ENCODE data around the gene LRRC25.
"Not testable (repeated sequence)": the region's sequence is repeated elsewhere in the genome, so short reads cannot be mapped to it uniquely, and the experiment has no call there.

LRRC25 gene

DNA sequence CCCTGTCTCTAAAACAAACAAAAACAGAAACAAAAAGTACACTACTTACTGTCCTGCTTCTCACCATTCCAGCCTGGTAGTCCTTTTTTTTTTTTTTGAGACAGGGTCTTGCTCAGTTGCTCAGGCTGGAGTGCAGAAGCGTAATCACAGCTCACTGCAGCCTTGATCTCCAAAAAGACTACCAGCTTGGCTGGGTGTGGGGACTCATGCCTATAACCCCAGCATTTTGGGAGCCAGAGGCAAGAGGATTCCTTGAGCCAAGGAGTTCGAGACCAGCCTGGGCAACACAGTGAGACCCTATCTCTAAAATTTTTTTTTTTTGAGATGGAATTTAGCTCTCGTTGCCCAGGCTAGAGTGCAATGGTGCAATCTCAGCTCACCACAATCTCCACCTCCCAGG, 16.6 kb downstream of the LRRC25 start:
- no peak for DNase-seq (ENCODE audit: low spot score)

- no peak for DNase-seq (ENCODE audit: low spot score)
Observed at GRCh38 chr19:18379803-18380747, 17.3 kb downstream of the LRRC25 start.

GRCh38 chr19:18377026-18377425, 20.4 kb downstream of the LRRC25 start:
- no peak for DNase-seq (ENCODE audit: low spot score)

DNA sequence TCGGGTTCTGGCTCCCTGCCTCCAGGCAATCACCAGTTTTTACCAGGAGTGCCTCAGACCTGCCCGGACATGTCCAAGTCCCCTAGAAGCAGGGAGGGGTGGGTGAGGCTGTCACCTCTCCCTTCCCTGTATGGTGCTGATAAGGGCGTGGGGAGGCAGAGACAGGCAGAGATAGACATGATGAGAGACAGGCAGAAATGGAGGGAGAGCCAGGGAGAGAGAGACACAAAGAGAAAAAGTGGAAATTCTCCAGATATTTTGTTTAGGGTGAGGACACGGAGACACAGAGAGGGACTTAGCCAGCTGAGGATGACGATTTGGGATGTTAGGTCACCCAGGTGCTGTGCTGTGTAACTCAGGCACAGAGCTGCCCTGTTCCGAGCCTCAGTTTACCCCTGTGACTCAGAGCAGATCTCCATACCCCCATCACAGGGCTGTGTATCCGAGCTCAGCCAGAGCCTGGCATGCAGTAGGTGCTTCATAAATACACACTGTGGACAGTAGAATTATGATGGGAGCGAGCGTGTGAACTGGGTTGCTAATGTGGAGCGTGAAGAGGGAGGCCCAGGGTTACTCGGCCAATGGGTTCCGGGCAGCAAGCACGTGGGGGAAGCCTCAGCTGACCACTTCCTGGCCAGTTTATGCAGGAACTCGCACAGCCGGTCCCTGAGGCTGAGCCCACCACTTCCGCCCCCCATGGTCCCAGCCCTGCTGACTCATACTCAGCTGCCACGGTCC, 23.4 kb downstream of the LRRC25 start:
- DNase-seq (ENCODE audit: low spot score), result peak; percentile 72

DNA sequence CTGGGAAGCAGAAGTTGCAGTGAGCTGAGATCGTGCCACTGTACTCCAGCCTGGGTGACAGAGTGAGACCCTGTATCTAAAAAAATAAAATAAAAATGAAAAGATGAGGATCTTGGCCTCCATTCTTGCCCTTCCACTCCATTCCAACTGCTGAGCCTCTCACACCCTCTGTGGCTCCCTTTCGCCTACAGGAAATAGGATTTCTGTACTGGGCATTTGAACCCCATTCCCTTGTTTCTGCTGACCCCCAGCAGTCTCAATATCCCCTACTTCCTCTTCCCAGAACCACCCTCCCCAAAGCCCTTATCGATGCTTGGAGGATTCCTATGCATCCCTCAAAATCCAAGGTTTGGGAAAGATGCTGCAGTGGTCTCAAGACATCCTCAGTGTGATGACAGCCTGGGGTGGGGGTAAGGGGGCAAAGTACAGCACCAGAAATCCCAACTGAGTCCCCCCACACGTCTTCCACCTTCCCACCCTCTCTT, 24.0 kb downstream of the LRRC25 start:
- no peak for DNase-seq (ENCODE audit: low spot score)

- no peak for DNase-seq (ENCODE audit: low spot score)
Observed at GRCh38 chr19:18368504-18369222, 28.8 kb downstream of the LRRC25 start.

- DNase-seq (ENCODE audit: low spot score), result no peak
Observed at GRCh38 chr19:18366021-18366435, 31.4 kb downstream of the LRRC25 start.

GRCh38 chr19:18364826-18365528, 32.4 kb downstream of the LRRC25 start:
- peak; percentile 52 for DNase-seq (ENCODE audit: low spot score)

DNA sequence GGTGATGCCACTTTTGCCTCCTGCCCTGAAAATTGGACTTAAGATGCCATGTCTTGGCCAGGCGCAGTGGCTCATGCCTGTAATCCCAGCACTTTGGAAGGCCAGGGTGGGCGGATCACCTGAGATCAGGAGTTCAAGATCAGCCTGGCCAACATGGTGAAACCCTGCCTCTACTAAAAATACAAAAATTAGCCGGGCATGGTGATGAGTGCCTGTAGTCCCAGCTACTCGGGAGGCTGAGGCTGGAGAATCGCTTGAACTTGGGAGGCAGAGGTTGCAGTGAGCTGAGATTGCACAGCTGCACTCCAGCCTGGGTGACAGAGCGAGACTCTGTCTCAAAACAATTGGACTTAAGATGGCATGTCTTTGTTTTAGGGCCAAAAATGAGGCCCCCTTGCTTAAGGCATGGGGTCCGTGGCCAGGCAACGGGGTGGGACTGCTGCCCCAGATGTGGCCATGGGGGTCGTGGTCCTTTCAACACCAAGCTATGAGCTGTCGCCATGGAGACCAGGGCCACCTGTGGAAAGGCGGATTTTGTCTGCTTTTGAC, 33.1 kb downstream of the LRRC25 start:
- not testable (repeated sequence) for DNase-seq (ENCODE audit: low spot score)

GRCh38 chr19:18363787-18364186, 33.6 kb downstream of the LRRC25 start:
- no peak for DNase-seq (ENCODE audit: low spot score)

- DNase-seq (ENCODE audit: low spot score), result no peak
Observed at GRCh38 chr19:18362934-18363542, 34.4 kb downstream of the LRRC25 start.

GRCh38 chr19:18361646-18362045, 35.8 kb downstream of the LRRC25 start:
- no peak for DNase-seq (ENCODE audit: low spot score)

GRCh38 chr19:18357041-18357440, 40.4 kb downstream of the LRRC25 start:
- DNase-seq (ENCODE audit: low spot score), result no peak

DNA sequence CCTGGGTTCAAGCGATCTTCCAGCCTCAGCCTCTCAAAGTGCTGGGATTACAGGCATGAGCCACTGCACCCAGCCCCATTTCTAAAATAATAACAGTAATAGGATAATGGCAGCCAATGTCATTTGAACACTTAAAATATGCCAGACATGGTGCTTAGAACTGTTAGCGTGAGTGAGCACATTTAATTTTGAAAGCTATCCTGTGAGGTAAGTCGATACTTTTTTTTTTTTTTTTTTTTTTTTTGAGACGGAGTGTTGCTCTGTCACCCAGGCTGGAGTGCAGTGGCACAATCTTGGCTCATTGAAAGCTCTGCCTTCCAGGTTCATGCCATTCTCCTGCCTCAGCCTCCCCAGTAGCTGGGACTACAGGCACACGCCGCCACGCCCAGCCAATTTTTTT, 42.7 kb downstream of the LRRC25 start:
- DNase-seq (ENCODE audit: low spot score), result not testable (repeated sequence)

DNA sequence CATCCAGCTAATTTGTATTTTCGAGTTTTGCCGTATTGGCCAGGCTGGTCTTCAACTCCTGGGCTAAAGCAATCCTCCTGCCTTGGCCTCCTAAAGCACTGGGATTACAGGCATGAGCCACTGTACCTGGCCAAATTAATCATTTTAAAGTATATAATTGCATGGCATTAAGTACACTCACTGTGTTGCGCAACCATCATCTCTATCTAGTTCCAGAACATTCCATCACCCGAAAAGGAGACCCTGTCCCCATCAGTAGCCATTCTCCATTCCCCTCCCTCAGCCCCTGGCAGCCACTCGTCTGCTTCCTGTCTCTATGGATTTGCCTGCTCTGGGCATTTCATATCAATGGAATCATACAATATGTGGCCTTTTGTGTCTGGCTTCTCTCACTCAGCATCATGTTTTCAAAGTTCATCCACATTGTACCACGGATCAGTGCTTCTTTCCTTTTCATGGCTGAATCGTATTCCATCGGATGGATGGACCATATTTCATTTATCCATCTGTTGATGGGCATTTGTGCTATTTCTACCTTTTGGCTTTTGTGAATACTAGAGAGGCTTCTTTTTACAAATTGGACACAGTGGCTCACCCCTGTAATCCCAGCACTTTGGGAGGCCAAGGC, 43.9 kb downstream of the LRRC25 start:
- DNase-seq (ENCODE audit: low spot score), result no peak

GRCh38 chr19:18351544-18351943, 45.9 kb downstream of the LRRC25 start:
- DNase-seq (ENCODE audit: low spot score), result no peak

GRCh38 chr19:18350490-18350889, 46.9 kb downstream of the LRRC25 start:
- DNase-seq (ENCODE audit: low spot score), result no peak

DNA sequence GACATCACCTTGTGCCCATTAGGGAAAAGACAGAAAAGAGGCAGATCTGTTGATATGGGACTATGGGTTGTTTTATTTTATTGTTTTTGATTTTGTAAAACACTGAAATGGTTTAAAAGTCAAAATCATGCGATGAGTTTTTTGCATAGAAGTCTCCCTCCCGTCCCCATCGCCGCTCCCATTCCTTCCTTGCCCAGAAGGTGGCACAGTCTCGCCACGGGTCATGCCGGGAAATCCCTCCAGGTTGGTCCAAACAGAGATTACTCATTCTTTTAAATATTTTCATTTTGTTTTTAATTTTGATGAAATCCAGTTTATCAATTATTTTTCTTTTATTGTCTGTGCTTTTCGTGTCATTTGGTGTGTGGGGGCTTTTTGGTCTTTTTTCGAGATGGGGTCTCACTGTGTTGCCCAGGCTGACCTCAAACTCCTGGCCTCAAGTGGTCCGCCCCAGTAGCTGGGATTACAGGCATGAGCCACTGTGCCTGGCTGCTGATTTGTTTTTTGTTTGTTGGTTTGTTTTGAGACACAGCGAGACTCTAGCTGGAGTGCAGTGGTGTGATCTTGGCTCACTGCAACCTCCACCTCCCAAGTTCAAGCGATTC, 47.8 kb downstream of the LRRC25 start:
- DNase-seq (ENCODE audit: low spot score), result no peak

DNA sequence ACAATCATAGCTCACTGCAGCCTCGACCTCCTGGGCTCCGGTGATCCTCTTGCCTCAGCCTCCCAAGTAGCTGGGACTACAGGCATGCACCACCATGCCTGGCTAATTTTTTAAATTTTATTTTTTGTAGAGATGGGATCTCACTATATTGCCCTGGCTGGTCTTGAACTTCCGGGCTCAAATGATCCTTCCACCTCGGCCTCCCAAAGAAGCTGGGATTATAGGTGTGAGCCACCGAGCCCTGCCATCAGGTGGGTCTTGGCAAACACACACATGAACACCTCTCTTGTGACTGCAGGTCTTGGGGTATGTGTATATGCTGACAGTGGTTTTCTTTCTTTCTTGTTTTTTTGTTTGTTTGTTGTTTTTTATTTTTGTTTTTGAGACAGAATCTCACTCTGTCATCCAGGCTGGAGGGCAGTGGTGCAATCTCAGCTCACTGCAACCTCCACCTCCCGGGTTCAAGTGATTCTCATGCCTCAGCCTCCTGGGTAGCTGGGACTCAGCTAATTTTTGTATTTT, 48.5 kb downstream of the LRRC25 start:
- DNase-seq (ENCODE audit: low spot score), result not testable (repeated sequence)

DNA sequence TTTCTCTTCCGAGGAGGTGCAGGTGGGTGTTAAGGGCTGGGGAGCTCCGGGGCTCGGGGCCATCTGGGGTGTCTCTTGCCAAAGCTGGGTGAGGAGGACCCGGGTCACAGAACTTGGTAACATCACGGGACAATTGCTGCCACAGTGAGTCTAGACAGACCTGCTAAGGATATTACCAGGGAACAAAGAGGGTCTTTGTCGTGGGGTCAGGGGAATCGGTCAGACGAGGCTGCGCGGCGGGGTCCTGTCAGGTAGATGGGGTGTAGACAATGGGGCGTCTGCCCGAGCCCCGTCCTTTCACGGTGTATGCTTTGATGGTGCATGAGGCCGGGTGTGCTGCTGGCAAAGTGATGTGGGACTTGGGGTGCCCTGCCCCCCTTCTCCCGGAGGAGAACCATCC, 49.3 kb downstream of the LRRC25 start:
- DNase-seq (ENCODE audit: low spot score), result no peak

All from putamen (tissue), 1 donor.